ENCODE results near the gene MGLL. TPM values are rescaled to one million over a fixed set of nuclear protein-coding genes. Genes with fewer than 3 reads are reported as not detected.
A peak's percentile ranks its signal among the peaks of the same experiment; 100 is the strongest.

The MGLL gene
- total RNA-seq, 1 experiment from 2014 or later = 10.5 TPM

DNA sequence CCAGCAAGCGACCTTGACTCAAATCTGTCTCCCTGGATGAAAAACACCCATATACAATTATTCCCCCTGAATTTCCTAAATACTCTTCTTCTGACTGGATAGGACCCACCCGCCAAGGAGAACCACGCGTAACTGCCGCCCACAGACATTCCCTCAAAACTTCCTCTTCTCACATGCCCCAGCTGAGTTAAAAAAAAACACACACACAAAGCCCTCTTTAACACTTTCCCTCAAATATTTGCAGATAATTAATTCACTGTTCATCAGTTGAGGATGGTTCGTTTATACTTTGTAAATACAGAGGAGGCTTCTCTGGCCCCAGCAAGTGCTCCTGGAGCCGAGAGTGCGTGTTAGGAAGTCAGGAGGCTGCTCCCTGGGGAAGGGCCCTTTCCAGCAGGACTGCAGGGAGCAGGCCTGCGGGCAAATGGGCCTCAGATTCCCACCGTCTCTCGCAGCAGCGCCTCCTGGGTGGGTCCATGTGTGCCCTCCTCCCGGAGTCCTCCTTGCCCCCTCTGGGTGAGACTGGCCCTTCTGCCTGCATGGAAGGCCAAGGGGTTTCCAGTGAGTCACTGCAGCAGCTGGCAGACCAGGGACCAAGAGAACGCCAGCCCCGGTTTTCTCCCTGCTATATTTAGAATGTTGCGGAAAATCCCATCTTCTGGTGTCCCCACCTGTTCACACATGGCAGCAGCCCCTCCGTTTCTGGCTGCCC, 46.8 kb downstream of the MGLL start:
- no peak for DNase-seq (ENCODE audit: low read depth)

GRCh38 chr3:127774647-127775046, 47.7 kb downstream of the MGLL start:
- DNase-seq (ENCODE audit: low read depth) = no peak

DNA sequence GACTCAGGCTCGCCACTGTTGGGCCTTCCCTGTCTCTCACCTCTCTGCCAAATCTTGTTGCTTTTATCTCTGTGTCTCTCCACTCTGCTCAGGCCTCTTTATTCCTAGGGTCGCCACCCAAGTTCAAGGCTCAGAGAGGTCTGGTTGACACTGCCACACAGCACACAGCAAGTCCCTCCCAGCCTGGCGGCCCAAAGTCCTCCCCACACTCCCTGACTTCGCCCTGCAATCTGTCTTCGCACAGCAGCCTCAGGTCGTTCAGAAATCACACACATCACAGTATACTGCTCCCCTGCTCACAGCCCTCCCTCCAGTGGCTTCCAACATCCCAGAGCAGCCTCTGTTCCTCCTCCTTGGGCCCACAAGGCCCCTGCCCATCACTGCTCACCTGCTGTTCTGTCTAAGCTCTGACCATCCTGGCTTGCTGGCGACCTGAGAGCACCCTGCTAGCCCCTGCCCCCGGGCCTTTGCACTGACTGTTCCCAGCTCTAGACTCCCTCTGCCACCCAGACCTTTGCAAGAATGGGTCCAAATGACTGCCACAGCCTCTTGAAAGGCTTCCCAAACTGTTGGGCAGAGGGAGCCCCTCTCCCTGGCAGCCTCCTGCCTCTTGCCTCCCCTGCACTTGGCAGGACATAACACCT, 48.4 kb downstream of the MGLL start:
- DNase-seq (ENCODE audit: low read depth) = no peak

DNA sequence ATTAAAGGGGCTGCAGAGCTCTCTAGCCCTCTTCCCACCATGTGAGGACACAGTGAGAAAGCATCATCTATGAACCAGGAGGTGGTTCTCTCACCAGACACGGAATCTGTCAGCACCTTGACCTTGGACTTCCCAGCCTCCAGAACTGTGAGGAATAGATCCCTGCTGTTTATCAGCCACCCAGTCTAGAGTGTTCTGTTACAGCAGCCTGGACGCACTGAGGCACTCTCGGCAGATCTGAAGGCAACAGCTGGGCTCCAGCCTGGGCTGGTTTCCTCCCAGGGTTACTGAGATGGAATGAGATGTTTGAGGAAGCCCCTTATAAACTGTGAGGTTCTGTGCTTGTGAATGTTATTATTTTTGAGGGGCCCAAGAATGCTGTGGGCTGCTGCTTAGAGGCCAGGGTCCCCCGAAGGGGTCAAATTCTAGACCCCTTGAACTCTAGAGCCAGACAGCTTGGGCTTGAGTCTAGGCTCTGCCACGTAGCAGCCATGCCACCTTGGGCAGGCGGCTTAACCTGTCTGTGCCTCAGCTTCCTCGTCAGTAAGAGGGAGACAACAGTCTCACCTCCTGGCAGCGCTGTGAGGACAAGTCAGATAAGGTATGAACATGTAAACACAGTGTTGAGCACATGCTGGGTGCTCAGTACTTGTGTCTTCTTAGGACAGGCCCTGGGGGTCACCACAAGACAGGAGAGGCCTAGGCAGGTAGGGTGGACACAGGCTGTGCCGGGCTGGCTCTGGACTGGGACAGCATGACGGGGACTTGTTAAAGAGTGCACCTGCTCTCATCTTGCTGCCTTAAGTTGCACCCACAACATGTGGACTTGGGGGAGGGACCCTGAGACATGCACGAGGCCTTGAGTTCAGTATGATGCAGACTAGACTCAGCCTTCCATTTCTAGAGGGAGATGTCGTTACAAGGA, 49.2 kb downstream of the MGLL start:
- no peak for DNase-seq (ENCODE audit: low read depth)

- DNase-seq (ENCODE audit: low read depth) = no peak
Observed at GRCh38 chr3:127772273-127772672, 50.0 kb downstream of the MGLL start.

GRCh38 chr3:127771746-127772145, 50.6 kb downstream of the MGLL start:
- DNase-seq (ENCODE audit: low read depth) = no peak

GRCh38 chr3:127770671-127771355, 51.5 kb downstream of the MGLL start:
- DNase-seq (ENCODE audit: low read depth) = no peak

- no peak for DNase-seq (ENCODE audit: low read depth)
Observed at GRCh38 chr3:127769284-127770081, 52.8 kb downstream of the MGLL start.

DNA sequence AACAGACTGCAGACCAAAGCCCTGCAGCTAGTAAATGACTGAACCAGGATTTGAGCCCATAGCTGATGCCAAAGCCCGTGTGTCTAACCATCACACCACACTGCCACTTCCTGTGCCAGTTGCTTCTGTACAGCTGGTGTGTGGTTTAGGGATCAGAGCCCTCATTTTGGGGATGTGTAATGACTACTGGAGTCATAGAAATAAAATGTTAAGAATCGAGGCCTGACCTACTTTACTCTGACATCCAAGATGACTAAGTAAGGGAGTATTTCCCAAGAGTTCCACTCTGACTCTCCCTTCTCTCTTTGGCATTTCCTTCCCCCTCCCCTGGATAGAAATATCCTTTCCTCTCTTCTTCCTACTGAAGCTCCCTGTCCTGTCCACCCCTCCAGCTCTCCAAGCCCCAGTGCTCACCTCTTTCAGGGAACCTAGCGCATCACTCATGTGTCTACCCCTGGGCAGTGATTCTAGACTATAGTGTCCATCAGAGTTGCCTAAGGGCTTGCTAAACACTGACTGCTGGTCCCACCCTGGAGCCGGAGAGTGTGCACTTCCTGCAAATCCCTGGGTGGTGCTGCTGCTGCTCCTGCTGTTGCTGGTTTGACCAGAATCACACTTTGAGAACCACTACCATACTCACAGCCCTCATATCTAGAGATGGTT, 53.8 kb downstream of the MGLL start:
- DNase-seq (ENCODE audit: low read depth) = peak; percentile 100

DNA sequence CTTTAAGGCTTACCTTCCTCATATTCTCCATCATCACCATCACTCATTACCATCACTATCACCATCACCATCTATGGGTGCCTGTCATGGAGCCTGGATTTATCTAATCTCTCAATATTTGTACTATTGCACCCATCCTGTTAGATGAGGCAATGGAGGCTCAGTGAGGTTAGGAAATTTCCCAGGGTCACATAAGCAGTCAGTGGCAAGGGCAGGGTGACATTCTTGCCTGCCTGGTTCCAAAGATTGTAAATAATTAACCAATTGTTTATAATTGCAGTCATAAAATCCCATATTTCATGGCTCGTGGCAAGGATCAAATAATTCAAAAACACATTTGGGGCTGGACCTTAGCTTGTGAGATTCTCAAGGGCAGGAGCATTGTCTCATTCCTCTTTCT, 55.2 kb downstream of the MGLL start:
- DNase-seq (ENCODE audit: low read depth) = no peak

DNA sequence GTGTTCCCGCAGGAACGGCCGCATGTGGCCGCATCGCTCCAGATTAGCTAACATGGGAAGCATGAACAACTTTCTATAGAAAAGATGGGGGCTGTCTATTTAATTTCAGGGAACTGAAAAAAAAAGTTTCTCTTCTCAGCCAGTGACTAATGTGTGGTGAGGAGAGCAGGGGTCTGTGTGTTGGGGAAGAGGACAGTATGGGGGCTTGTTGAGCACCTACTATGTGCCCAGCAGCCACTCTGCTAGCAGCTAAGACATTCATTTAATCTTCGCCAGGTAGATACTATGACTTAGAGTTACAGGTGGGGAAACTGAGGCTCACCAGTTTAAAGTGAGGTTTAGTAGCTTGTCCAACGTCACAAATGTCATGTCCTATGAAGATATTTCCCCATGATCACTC, 56.6 kb downstream of the MGLL start:
- no peak for DNase-seq (ENCODE audit: low read depth)

DNA sequence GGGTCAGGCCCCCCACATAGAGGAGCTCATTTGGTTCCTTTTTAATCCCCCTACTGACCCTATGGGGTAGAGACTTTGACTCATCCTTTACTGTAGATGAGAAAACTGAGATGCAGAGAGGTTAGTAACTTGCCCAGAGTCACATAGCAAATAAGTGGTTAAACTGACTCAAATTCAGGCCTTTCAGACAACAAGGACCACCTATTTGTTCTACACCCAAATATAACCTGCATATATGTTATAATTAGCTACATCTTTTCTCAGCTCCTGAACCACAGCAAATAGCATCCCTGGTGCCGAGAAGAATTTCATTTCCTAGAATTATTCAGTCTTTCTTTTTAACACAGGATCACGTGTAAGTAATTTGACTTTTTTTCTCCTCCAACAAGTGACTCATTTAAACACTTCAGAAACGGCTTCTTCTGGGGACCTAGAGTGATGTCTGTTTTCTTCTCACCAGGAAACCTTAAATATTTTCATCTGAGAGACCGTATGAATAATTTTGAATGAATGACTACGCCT, 57.4 kb downstream of the MGLL start:
- peak; percentile 73 for DNase-seq (ENCODE audit: low read depth)

DNA sequence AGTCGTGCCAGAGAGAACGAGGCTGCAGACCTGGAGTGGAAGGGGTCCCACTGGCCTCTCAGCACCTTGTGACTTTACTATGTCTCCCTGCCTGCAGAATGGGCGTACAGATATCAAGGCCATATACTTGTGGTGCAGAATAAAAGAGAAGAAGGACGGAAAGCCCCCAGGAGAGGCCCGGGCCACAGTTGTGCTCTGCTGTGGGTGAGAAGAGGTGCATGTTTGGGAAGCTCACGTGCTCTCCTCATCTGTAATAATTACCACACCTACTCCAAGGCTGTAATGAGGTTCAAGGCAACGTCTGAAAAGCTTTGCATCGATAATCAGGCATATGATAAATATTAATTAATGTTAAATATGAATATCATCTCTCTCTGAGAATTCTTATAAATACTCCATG, 58.0 kb downstream of the MGLL start:
- DNase-seq (ENCODE audit: low read depth) = no peak

GRCh38 chr3:127763816-127764215, 58.5 kb downstream of the MGLL start:
- DNase-seq (ENCODE audit: low read depth) = no peak

DNA sequence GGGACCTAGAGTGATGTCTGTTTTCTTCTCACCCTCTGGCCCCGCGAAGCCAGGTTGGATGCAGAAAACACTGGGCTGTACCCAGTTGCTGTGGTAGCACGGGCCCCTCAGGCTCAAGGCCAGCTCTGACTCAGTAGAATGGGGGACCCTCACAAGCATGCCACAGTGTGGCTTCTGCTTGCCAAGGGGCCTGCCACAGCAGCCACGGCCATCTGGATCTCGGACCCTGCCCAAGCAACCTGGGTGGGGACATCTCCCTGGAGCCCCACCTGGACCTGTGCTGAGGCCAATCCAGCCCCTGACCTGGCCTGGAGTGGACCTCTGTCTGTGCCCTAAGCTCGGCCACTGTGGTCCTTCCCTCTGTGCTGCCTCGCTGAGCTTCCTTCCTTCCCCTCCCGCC, 59.0 kb downstream of the MGLL start:
- no peak for DNase-seq (ENCODE audit: low read depth)

DNA sequence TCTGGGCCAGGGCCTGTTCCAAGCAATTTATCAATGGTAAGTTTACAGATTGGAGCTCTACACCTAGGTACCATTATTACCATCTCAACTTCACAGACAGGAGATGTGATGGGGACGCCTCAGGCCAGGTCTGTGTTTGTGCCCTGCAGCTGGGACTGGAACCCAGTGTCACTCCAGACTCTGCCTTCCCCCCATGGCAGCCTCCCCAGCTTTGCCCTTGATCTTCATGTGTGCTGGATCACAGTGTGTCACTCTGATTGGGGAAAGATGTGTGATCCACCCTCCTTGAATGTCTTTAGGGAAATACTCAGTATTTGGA, 59.6 kb downstream of the MGLL start:
- DNase-seq (ENCODE audit: low read depth) = no peak

DNA sequence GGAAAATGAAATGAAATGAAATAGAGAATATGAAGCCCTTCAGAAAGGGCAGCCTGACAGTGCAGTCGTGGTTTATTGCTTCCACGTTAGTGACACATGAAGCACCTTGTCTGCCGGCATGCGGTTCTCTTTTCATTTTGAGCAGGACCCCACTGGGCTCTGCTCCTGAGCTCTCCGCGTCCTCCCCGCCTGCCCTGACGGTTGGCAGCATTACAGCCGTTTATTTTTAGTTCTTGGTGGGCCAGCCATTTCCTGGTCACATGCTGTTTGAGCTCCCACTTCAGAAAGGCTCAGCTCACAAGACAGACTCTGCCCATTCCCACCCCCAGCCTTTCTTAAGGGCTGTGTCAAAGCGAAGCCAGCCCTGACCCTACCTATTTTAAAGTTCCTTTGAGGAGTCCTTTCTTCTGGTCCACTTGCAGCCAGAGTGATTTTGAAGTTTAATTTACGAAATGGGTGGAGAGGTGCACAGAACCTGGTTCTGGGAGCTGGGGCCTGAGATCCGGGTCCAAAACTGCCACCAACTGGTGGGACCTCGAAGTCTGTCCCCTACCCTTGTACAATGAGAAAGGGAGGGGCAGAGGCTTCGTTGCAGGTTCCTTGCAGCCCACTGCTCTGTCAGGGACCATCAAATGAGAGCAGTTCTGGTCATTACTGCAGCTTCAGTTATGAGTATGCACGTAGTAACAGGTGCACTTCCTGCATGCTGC, 60.1 kb downstream of the MGLL start:
- DNase-seq (ENCODE audit: low read depth) = no peak

- no peak for DNase-seq (ENCODE audit: low read depth)
Observed at GRCh38 chr3:127761441-127761801, 60.9 kb downstream of the MGLL start.

DNA sequence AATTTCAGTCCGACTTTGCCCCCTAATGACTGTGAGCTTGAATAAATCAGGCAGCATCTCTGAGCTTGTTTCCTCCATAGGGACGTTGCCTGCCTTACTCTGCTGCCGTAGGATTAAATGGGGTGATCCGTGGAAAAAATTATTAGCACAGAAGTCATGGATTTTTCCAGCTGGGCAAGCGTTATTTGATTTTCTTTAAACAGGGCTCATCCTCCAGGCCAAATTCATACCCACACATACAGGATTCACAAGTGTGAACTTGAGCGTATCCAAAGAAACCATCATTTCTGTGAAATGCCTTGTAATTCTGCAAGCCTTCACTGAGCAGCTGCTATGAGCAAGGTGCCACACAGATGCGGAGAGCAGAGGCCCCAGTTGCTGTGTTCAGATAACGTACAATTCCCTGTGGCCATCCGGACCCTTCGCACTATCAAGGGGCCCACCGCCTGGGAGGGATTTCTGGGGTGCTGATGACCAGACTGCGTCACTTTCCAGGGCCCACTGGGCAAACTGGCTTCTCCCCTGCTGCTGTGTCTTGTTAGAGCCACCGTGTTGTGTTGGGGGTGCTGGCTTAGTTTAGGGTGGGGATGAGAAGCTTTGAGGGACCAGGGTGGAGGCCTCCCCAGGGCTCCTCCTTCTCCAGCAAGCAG, 61.4 kb downstream of the MGLL start:
- no peak for DNase-seq (ENCODE audit: low read depth)

Measured in HT1080 (cell line).